Measurements from ENCODE around the gene TCHH. TPM values are rescaled to one million over a fixed set of nuclear protein-coding genes. Genes with fewer than 3 reads are reported as not detected.
"Not testable (repeated sequence)": the region's sequence is repeated elsewhere in the genome, so short reads cannot be mapped to it uniquely, and the experiment has no call there.

TCHH gene
- polyA plus RNA-seq, 1 experiment, result not detected

DNA sequence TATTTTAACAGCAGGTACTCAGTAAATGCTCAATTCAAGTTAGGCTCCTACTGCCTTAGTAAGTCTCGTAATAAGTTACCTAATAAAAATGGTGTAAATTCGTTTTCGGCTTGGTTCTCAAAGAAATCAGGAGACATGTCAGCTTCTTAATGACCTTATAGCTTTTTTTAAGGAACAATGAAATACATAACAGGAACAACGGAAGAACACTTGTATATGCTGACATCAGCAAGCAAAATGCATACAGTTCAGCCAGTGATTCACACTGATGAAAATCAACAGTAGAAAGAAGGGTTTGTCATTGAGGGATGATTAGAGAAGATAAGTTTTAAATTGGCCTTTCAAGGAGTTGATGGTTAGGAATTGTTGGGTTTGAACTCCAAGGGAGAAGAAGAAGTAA is 30.5 kb upstream of the TCHH start:
- ChIA-PET CTCF (interaction anchor here (1.1 to 8.2 kb wide), 3 partner anchors 13 to 312 kb away, joined by 3 to 96 read pairs (median 3); partner anchors contain the start of gene RPTN), POLR2A (no interaction called here)
- no peak for DNase-seq (ENCODE audit: low read depth)
- Histone ChIP-seq H3K4me3 (ENCODE audit: low read depth, low read length) (no peak overlapping the region), H3K36me3 (ENCODE audit: control insufficient read depth, insufficient read depth, low read length) (no peaks in the 10 kb centered on the region), H3K27me3 (ENCODE audit: control insufficient read depth, insufficient read depth, low read length) (no peaks in the 10 kb centered on the region)
- no peak for TF ChIP-seq CTCF (IDR thresholded peaks at IDR 0.05; ENCODE audit: insufficient read depth, low read depth, low read length)

DNA sequence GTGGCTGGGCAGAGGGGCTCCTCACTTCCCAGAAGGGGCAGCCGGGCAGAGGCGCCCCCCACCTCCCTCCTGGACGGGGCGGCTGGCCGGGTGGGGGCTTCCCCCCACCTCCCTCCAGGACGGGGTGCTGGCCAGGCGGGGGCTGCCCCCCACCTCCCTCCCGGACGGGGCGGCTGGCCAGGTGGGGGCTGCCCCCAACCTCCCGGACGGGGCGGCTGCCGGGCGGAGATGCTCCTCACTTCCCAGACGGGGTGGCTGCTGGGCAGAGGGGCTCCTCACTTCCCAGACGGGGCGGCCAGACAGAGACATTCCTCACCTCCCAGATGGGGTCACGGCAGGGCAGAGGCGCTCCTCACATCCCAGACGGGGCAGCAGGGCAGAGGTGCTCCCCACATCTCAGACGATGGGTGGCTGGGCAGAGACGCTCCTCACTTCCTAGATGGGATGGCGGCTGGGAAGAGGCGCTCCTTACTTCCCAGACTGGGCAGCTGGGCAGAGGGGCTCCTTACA is 29.5 kb upstream of the TCHH start:
- H3K36me3 ChIP-seq (ENCODE audit: control insufficient read depth, insufficient read depth, low read length); H3K4me3 ChIP-seq (ENCODE audit: low read depth, low read length); H3K27me3 ChIP-seq (ENCODE audit: control insufficient read depth, insufficient read depth, low read length); DNase-seq (ENCODE audit: low read depth); POLR2A ChIA-PET: not testable (repeated sequence)
- CTCF ChIA-PET, result interaction anchor here (1.8 to 8.2 kb wide), 2 partner anchors 34 to 41 kb away, joined by 5 to 96 read pairs; no protein-coding TSS in a partner anchor

DNA sequence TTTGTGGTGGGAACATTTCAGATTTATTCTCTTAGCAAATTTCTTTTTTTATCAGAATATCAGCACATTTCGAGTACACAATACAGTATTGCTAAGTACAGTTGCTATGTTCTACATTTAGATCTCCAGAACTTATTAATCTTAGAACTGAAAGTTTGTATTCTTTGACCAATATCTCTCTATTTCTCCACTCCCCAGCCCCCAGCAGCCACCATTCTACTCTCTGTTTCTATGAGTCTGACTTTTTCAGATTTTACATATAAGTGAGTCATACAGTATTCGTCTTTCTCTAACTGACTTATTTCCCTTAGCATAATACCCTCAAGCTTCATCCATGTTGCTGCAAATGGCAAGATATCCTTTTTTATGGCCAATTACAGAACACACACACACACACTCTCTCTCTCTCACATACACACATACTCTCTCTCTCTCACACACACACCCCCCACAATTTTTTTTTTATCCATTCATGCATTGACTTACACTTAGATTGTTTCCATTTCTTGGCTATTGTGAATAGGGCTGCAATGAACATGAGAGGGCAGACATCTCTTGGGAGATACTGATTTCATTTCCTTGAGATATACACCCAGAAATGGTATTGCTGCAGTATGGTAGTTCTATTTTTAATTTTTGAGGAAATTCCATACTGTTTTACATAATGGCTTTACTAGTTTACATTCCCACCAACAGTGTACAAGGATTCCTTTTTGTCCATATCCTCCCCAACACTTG is 28.1 kb upstream of the TCHH start:
- CTCF ChIA-PET, result interaction anchor here (1.0 to 1.8 kb wide), 4 partner anchors 36 to 45 kb away, joined by 3 to 5 read pairs (median 5); no protein-coding TSS in a partner anchor
- TF ChIP-seq CTCF (IDR thresholded peaks at IDR 0.05; ENCODE audit: insufficient read depth, low read depth, low read length), result no peak
- POLR2A ChIA-PET, result no interaction called here

GRCh38 chr1:152141971-152142584 is 26.8 kb upstream of the TCHH start:
- Histone ChIP-seq H3K4me3 (ENCODE audit: low read depth, low read length) (no peak overlapping the region), H3K27me3 (ENCODE audit: control insufficient read depth, insufficient read depth, low read length) (peaks cover 5% of the 10 kb centered on the region; the same call in 1 of the 2 replicates), H3K36me3 (ENCODE audit: control insufficient read depth, insufficient read depth, low read length) (no peaks in the 10 kb centered on the region)
- TF ChIP-seq CTCF (IDR thresholded peaks at IDR 0.05; ENCODE audit: insufficient read depth, low read depth, low read length), result peak; percentile 86
- CTCF ChIA-PET, result interaction anchor here (0.6 to 11.7 kb wide), 17 partner anchors 10 to 317 kb away, joined by 3 to 276 read pairs (median 4); partner anchors contain the start of gene RPTN
- no peak for DNase-seq (ENCODE audit: low read depth)
- POLR2A ChIA-PET, result no interaction called here

More for the DNA sequence above, 28.1 kb upstream of the TCHH start:
- Histone ChIP-seq H3K36me3 (ENCODE audit: control insufficient read depth, insufficient read depth, low read length) (no peaks in the 10 kb centered on the region), H3K4me3 (ENCODE audit: low read depth, low read length) (no peak overlapping the region), H3K27me3 (ENCODE audit: control insufficient read depth, insufficient read depth, low read length) (0 out of 2 replicates have a peak, but pooled peaks cover 2% of the 10 kb centered on the region)
- DNase-seq (ENCODE audit: low read depth), result no peak

DNA sequence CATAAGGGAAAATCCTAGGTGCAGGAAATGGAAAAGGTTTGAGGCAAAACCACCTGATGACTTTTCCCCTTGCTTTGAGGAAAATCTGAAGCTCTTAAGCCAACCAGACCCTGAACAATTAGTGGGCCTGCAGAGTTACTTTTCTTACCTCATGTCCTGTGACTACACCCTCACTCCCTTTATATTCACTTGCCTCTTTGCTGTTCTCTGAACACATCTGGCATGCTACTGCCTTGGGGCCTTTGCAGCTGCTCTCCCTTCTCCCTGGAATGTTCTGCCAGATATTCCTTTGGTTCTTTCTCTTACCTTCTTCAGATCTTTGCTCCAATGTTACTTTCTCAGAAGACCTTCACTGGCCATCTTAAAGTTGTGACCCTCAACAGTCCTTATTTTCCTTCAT is 22.0 kb upstream of the TCHH start:
- TF ChIP-seq CTCF (IDR thresholded peaks at IDR 0.05; ENCODE audit: insufficient read depth, low read depth, low read length), result no peak
- H3K4me3 ChIP-seq (ENCODE audit: low read depth, low read length), result no peak overlapping the region
- peaks cover 5% of the 10 kb centered on the region for H3K27me3 ChIP-seq (ENCODE audit: control insufficient read depth, insufficient read depth, low read length)
- H3K36me3 ChIP-seq (ENCODE audit: control insufficient read depth, insufficient read depth, low read length), result no peaks in the 10 kb centered on the region
- no peak for DNase-seq (ENCODE audit: low read depth)
- POLR2A ChIA-PET, result no interaction called here
- CTCF ChIA-PET, result interaction anchor here (0.7 to 11.7 kb wide), 4 partner anchors 12 to 321 kb away, joined by 3 to 276 read pairs (median 4); no protein-coding TSS in a partner anchor
